Measurements from ENCODE around the gene LAMTOR5. TPM values are rescaled to one million over a fixed set of nuclear protein-coding genes. Genes with fewer than 3 reads are reported as not detected.

Gene LAMTOR5
- total RNA-seq (2014; rRNA removed; shearing (Covaris generic)) = 131 and 141 TPM in 2 replicates

DNA sequence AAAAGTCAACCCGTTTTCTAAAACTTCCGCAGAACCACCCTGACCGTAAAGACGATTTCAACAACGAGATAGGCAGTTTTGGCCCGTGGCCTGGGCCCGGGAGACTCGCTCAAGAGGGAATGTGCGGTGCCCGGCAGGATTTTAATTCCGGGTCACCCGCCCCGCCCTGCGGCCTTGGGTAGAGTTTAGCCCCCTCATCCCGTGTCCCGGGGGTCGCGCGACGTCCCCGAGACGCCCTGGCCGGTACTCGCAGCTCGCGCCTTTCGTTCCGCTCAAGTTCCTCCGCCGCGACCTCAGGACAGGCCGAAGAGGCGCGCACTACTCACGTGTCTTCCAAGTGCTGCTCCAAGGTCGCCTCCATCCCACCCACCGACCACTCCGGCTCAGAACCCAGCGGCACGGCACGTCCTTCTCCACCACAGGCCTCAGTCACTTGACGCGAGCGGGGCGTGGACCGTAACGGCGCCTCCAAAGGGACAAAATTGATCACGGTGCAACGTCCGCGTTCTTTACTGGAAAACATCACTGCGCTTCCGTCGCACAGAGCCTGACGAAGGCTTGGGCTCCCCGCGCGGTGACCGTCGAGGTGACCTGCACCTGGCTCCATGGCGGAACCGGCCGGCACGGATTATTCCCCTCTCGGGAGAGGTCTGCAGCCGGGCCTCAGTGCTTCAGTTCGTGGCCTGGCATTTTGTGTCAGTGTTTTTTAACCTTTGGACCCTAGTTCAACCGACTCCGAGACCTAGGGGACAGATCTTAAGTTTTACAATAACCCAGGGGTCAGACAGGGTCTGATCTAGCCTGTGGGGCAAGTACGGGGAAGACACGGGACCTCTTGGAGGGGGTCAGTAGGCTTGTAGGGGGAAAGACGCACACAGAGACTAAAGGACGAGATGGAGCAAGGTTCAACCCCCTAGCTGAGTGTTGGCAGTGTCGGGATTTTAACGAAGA is at the start of gene LAMTOR5:
Gene LAMTOR5, minus strand, starts transcription at position 435 of the 951 bp plus-strand sequence. Its CDS starts 74 bp downstream, at position 361.

DNA sequence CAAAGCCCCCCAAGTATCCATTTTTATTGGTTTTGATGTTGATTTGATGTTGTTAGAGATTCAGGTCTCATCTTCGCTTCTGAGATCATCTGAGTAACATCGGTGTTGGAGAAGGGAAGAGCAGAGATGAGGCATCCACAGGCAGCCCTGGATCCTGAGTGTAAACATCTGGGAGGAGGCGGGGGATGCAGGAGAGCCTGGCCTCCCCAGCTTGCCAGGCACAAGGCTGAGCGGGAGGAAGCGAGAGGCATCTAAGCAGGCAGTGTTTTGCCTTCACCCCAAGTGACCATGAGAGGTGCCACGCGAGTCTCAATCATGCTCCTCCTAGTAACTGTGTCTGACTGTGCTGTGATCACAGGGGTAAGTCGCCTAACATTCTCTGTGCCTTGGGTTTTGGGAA is 43.4 kb upstream of the LAMTOR5 start, which contains the start of gene PROK1:
Gene PROK1, plus strand, starts transcription at position 221 of the 400 bp plus-strand sequence. Its CDS starts 68 bp downstream, at position 289.

DNA sequence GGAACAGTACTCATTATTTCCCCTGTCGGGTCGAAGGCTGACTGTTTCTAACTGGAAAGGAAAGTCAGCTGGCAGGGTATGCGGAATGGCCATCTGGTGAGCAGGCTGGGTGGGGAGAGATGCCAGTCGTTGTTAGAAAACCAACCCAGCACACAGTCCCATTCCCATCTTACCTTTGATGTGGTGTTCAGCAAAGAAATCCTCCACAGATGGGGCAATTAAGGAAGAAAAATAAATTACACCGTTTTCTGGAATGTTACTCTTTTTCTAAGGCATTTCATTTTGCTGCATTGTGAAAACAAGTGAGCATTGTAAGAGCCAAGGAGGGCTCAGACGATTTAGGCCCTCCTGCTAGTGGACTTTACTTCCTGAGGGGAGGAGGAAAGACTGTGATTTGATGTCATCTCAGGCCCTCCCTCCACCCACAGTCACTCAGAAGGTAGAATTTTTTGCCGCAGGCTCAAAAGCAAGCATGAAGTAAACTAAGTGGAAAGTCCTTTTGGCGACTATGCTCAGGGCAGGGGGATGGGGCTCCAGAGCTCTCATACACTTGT is 16.7 kb downstream of the LAMTOR5 start, which contains the start of gene SLC16A4:
Gene SLC16A4, minus strand, starts transcription at position 335 of the 554 bp plus-strand sequence. CDS start 1,703 bp downstream, outside the sequence.

Other genes with a start within 250 kb of the LAMTOR5 start
- 1.5 and 2.6 TPM in 2 replicates for gene KCNC4, start 197.4 kb downstream of the LAMTOR5 start, total RNA-seq (2014; rRNA removed; shearing (Covaris generic))
- 62.0 and 62.6 TPM in 2 replicates for gene RBM15, start 68.3 kb downstream of the LAMTOR5 start, total RNA-seq (2014; rRNA removed; shearing (Covaris generic))
- gene SLC16A4, start 16.7 kb downstream of the LAMTOR5 start, total RNA-seq (2014; rRNA removed; shearing (Covaris generic)) = 16.1 and 16.8 TPM in 2 replicates
- not detected in 2 replicates for gene PROK1, start 43.5 kb upstream of the LAMTOR5 start, total RNA-seq (2014; rRNA removed; shearing (Covaris generic))
- gene KCNA10, start 111.5 kb upstream of the LAMTOR5 start, total RNA-seq (2014; rRNA removed; shearing (Covaris generic)) = not detected in 2 replicates
- gene KCNA2, start 198.7 kb upstream of the LAMTOR5 start, total RNA-seq (2014; rRNA removed; shearing (Covaris generic)) = 0.03 and 0.41 TPM in 2 replicates